Stimulated activated naive CD8-positive, alpha-beta T cell treated with anti-CD3 and anti-CD28 coated beads, Interleukin-15, Interleukin-2, amounts not matched to agents 100 ng/mL and 50 ng/mL, for 24 hours (primary cell): ENCODE results near the gene COL19A1.
"Not testable (repeated sequence)": the region's sequence is repeated elsewhere in the genome, so short reads cannot be mapped to it uniquely, and the experiment has no call there.

ENCODE experiments used
- H3K27ac Mint-ChIP-seq: one replicate; pipeline ENCODE4 v1.8.0; 2021; ENCODE audit warnings: mild to moderate bottlenecking, mixed read lengths
- H3K27me3 Mint-ChIP-seq: one replicate; pipeline ENCODE4 v1.8.0; 2021; ENCODE audit warnings: mixed read lengths
- H3K36me3 Mint-ChIP-seq: one replicate; pipeline ENCODE4 v1.8.0; 2021; ENCODE audit warnings: low read depth, mixed read lengths
- H3K4me1 Mint-ChIP-seq: one replicate; pipeline ENCODE4 v1.8.0; 2021; ENCODE audit warnings: low read depth, mixed read lengths
- H3K4me3 Mint-ChIP-seq: one replicate; pipeline ENCODE4 v1.8.0; 2021; ENCODE audit warnings: mild to moderate bottlenecking, mixed read lengths
- H3K9me3 Mint-ChIP-seq: one replicate; pipeline ENCODE4 v1.8.0; 2021; ENCODE audit warnings: mixed read lengths

The COL19A1 gene

DNA sequence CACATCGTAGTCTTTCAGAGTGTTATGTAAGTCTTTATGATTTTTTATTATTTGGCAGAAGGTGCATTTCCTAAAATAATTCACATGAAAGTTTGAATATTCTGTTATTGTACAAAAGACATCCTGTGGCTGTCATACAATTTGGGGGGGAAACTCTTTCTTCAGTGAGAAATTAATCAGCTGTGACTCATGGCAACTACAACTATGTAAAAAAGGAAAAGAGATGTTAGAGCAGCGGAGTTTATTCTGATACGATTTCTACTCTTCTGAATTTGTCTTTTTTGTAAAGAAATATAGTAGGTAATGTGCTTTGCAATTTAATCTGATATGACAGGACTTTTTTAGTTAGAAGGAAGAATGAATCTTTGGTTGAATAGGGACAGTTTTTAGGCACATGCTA, 14.2 kb downstream of the COL19A1 start:
- no peaks in the 10 kb centered on the region for H3K9me3 Mint-ChIP-seq
- H3K27ac Mint-ChIP-seq = peak overlapping the region; percentile 77
- peak overlapping the region; percentile 14 for H3K4me3 Mint-ChIP-seq
- H3K4me1 Mint-ChIP-seq = peaks cover 13% of the 10 kb centered on the region
- peaks cover 3% of the 10 kb centered on the region for H3K36me3 Mint-ChIP-seq
- peaks cover 16% of the 10 kb centered on the region for H3K27me3 Mint-ChIP-seq

DNA sequence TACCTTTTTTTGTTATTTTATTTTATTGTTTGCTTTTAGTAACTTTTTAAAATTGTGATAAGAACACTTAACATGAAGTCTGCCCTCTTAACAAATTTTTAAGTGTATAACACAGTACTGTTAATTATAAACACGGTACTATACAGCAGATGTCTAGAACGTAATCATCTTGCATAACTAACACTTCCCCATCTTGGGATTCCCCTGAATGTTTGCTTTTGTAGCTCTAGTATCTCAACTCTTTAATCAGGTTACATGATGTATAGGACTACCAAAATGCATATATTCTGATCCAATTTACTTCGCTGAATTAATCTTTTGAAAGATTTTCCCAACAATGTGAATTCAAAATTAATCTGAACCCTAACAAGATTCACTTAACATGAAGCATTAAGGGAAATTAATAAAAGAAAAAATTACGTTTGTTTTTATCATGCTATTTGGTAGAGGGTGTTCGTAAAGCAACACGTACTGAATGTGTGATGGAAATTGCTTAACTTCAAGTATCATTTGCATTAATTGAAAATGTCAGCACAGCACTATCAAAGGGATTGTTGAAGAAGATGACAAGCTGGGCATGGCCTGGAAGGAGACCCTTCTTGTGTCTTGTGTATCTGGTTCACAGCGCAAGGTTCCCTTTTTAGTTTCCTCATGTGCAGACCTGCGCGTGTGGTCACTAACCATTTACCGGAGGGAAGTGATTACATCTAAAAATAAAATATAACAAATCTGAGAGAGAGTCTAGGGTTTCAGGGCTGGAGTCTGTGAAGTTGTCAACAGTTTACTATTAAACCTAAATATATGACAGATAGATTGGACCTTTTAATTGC, 15.2 kb downstream of the COL19A1 start:
- H3K4me3 Mint-ChIP-seq = peak overlapping the region; percentile 14
- no peaks in the 10 kb centered on the region for H3K9me3 Mint-ChIP-seq
- H3K36me3 Mint-ChIP-seq = peaks cover 3% of the 10 kb centered on the region
- peaks cover 19% of the 10 kb centered on the region for H3K27me3 Mint-ChIP-seq
- H3K27ac Mint-ChIP-seq = peak overlapping the region; percentile 6
- peaks cover 13% of the 10 kb centered on the region for H3K4me1 Mint-ChIP-seq

DNA sequence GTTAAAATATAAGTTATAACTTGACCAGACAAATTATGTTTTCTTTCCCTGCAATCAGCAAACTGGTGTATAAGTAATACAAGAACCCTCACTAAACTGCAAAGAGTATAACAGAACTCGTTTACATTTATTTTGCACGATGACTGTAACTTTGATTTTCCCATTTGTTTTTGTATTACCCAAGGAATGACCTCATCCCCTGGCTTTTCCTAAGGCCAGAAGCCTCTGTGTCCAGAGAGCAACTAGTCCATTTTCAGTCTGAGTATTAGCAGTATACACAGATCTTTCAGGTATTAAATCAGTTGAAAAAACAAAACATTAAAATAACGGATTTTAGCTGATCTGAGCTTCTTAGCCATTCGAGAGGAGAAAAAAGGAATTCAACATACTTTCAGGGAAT, 17.2 kb downstream of the COL19A1 start:
- Mint-ChIP-seq H3K27ac (no peak overlapping the region), H3K4me3 (no peak overlapping the region), H3K27me3 (peaks cover 19% of the 10 kb centered on the region), H3K36me3 (peaks cover 3% of the 10 kb centered on the region), H3K4me1 (peaks cover 17% of the 10 kb centered on the region), H3K9me3 (no peaks in the 10 kb centered on the region)

DNA sequence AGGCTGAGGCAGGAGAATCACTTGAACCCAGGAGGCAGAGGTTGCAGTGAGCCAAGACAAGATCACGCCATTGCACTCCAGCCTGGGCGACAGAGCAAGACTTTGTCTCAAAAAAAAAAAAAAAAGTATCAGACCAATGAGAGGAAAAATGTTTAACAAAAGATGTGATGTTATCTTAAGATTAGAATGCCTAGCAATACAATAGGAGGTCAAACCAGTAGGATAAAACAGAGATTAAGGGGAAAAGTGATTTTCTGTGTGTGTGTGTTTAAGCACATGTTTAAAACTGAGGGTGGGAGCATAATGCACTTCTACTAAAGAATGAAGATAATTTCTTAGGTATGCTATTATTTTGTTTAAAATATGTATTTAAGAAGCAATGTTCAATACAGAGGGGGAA, 17.9 kb downstream of the COL19A1 start:
- Mint-ChIP-seq H3K4me3 (no peak overlapping the region), H3K27ac (no peak overlapping the region), H3K9me3 (no peaks in the 10 kb centered on the region), H3K36me3 (peaks cover 3% of the 10 kb centered on the region), H3K4me1 (peaks cover 13% of the 10 kb centered on the region), H3K27me3 (peaks cover 19% of the 10 kb centered on the region)

DNA sequence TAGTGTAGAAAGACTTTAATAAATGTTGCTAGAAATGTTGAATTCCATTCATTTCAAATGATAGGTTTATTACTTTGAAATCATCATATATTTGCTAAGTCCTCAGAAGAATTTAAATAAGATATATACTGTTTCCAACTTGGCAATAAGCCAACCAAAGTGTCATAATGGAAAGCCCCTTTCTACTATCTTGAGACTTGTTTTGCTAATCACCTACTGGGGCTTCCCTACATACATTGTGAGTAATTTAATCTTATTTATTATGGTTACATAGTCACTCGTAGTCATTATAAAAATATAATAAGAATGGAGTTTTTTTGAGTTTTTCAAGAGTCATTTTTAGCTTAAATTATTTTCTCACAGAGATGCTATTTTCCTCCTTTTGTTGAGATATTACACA, 20.7 kb downstream of the COL19A1 start:
- Mint-ChIP-seq H3K4me3 (no peak overlapping the region), H3K4me1 (peaks cover 4% of the 10 kb centered on the region), H3K27me3 (peaks cover 19% of the 10 kb centered on the region), H3K9me3 (no peaks in the 10 kb centered on the region), H3K36me3 (peaks cover 8% of the 10 kb centered on the region), H3K27ac (peak overlapping the region; percentile 68)

DNA sequence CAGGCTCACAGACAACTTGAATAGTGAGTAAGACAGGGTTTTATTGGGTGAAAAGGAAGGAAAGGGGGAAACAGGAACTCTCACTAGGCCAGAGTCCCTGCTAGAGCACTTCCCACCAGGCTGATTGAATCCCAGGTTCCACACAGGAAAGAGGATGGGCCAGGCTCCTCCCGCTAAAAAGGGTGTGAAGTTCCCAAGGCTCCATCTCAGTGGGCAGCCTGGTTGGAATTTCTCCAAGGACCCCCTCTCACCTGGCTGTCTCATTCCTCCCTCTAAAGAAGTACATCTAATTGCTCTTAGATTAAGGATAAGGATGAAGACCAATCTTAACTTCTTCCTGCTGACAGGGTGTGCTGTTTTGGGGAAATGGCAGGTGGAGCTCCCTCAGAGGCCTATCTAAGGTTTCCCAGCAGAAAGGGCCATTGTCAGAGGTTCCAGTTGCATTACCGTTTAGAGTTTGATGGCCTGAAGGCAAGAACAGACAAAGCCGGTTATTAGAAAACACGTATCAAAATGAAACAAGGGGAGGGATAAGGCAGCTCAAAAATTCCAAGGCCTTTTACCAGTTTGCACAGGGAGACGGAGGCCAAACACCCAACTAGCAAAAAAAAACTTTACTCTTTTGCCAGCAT, 21.5 kb downstream of the COL19A1 start:
- Mint-ChIP-seq H3K27me3 (peaks cover 19% of the 10 kb centered on the region), H3K4me3 (no peak overlapping the region), H3K36me3 (peaks cover 8% of the 10 kb centered on the region), H3K9me3 (no peaks in the 10 kb centered on the region), H3K4me1 (peaks cover 4% of the 10 kb centered on the region), H3K27ac (no peak overlapping the region)

DNA sequence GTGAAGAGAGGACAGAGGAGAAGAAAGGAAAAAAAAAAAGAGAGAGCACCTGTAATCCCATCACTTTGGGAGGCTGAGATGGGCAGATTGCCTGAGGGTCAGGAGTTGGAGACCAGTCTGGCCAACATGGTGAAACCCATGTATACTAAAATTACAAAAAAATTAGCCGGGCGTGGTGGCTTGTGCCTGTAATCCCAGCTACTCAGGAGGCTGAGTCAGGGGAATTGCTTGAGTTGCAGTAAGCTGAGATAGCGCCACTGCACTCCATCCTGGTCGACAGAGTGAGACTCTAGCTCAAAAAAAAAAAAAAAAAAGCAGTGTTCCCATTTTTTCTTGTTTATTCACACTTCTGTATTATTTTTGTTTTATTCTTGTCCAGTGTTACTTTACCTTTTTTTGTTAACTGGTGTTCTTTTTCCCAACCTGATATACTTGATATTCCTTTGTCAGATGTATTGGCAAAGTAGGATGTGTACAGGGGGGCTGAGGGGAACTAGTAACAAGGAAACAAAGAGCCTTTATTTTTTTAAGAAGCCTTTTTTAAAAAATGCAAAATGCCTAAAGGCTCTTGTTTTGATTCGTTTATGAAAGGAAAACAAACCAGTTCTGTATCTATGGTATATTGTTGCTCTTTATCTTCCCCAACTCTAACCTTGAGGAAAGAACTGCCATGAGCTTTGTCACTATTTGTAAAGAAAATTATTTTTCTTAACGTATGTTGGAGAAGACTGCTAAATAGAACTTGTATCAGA, 22.3 kb downstream of the COL19A1 start:
- Mint-ChIP-seq H3K4me3 (no peak overlapping the region), H3K36me3 (peaks cover 6% of the 10 kb centered on the region), H3K4me1 (peaks cover 4% of the 10 kb centered on the region), H3K27ac (no peak overlapping the region), H3K9me3 (no peaks in the 10 kb centered on the region), H3K27me3 (peaks cover 10% of the 10 kb centered on the region)

DNA sequence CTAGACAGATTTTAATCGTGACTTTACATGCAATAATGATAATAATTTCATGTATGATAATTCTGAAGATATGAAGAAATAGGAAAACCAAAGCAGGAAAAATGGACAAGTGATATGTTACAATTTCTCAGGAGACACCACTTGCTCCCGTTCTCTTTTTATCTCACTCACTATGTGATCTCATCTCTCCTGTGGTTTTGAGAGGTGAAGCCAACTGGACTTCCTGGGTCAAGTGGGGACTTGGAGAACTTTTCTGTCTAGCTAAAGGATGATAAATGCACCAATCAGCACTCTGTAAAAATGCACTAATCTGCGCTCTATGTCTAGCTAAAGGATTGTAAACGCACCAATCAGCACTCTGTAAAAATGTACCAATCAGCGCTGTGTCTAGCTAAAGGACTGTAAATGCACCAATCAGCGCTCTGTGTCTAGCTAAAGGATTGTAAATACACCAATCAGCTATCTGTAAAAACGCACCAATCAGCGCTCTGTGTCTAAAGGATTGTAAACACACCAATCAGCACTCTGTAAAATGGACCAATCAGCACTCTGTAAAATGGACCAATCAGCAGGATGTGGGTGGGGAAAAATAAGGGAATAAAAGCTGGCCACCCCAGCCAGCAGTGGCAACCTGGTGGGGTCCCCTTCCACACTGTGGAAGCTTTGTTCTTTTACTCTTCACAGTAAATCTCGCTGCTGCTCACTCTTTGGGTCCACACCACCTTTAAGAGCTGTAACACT, 23.0 kb downstream of the COL19A1 start:
- not testable (repeated sequence) for H3K4me3 Mint-ChIP-seq, H3K27me3 Mint-ChIP-seq, H3K36me3 Mint-ChIP-seq, H3K4me1 Mint-ChIP-seq, H3K27ac Mint-ChIP-seq, H3K9me3 Mint-ChIP-seq

DNA sequence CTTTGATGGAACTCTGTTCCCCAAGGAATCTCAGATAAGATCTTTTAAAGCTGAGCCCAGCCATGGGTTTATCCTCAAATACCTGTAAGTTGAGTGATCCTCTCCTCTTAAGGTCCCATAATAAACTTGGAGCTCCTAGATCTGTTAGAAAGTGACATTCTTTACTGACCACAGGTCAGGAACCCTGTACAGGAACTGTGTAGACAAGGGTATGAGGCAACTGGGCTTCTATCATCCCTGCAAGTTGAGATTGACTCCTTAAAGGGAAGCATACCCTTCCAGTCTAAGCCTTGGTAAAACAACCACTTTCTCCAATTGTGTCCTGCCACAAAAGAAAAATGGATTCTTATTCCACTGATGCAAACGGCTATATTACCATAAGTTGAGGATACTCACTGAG, 26.2 kb downstream of the COL19A1 start:
- H3K4me1 Mint-ChIP-seq, H3K4me3 Mint-ChIP-seq, H3K27ac Mint-ChIP-seq, H3K9me3 Mint-ChIP-seq, H3K36me3 Mint-ChIP-seq, H3K27me3 Mint-ChIP-seq: not testable (repeated sequence)

DNA sequence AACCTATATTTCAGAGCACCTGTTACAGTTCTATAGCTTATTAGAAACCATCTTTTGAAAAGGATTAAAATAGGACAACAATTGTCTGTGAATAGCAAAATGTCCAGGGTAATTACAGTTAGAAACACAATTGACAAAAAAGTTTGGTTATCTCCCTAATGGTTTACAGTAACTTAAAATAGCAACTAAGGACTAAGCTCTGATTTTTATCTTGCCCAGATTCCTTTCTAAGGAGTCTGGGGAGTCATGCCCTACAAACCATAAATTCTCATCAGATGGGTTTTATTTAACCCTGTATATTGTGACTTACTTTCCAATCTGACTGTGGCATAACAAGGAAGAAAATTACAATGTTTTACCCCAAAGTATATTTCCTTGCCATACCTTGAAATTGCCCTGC, 26.9 kb downstream of the COL19A1 start:
- H3K27me3 Mint-ChIP-seq, H3K4me1 Mint-ChIP-seq, H3K4me3 Mint-ChIP-seq, H3K36me3 Mint-ChIP-seq, H3K9me3 Mint-ChIP-seq, H3K27ac Mint-ChIP-seq: not testable (repeated sequence)

DNA sequence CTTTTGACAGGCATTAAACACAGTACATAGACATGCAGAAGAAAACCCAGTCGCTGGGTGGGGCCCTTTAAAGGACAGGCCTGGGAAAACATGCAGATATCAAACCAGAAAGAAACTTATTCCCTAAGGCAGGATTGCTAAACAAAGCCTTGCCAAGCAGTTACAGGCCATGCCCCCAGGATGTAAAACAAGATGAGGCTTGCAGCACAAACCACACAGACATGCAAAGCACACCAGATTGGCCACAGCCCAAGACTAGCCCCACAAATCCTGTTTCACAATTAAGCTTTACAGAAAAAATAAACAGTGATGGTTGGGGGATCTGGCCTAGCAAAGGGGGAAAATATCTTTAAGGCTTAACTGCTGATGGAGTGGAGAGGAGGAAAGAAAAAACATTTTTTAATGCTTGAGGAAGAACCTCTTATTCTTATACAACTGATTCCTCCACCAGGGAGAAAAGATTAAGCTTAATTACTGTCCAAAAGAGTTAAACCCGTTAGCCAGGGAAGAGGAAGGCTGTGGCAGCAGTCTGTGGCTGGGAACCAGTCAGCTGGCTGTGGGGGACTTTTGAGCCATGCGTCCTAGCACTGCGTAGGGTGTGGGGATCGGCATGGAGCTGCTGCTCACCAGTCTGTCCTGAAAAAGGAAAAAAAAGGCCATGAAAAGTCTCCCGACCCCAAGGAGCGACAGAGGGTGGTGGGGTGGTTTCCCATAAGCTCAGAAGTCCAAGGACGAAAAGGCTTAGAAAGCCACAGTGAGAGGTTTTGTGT, 28.4 kb downstream of the COL19A1 start:
- Mint-ChIP-seq H3K27me3 (no peaks in the 10 kb centered on the region), H3K9me3 (peaks cover 3% of the 10 kb centered on the region), H3K4me3 (no peak overlapping the region), H3K36me3 (peaks cover 5% of the 10 kb centered on the region), H3K27ac (no peak overlapping the region), H3K4me1 (peaks cover 5% of the 10 kb centered on the region)

DNA sequence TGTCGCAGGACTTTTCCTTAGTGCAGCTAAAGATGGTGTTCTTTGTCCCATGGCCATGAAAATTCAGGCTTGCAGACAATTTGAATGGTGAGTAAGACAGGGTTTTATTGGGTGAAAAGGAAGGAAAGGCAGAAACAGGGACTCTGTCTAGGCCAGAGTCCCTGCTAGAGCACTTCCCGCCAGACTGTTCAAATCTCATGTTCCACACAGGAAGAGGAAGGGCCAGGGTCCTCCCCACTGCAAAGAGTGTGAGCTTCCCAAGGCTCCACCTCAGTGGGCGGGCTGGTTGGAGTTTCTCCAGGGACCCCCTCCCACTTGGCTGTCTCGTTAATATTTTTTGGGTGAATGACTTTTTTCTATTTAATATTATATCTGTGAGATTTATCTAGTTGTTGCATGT, 29.0 kb downstream of the COL19A1 start:
- peaks cover under 1% of the 10 kb centered on the region for H3K36me3 Mint-ChIP-seq
- no peak overlapping the region for H3K4me3 Mint-ChIP-seq
- peaks cover 3% of the 10 kb centered on the region for H3K9me3 Mint-ChIP-seq
- no peak overlapping the region for H3K27ac Mint-ChIP-seq
- peaks cover 5% of the 10 kb centered on the region for H3K4me1 Mint-ChIP-seq
- H3K27me3 Mint-ChIP-seq = no peaks in the 10 kb centered on the region

DNA sequence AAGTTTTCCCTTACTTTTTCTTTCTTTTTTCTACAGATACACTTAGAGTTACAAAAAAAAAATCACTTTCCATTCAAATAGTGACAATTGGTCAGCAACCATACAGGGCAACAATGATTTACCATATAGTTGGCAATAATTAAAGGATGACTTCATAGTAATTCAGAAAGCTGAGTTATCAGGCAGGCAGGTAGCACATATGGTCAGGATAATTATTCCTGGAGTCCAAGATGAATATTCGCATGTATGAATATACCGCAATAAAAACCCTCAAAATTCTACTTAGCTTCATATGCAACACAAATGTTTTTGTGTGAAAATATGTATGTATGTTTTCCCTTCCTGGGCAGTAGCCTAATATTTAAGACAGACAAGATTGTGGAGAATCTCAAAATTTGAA, 34.5 kb downstream of the COL19A1 start:
- no peaks in the 10 kb centered on the region for H3K36me3 Mint-ChIP-seq
- no peak overlapping the region for H3K4me3 Mint-ChIP-seq
- H3K27ac Mint-ChIP-seq = no peak overlapping the region
- H3K4me1 Mint-ChIP-seq = no peaks in the 10 kb centered on the region
- H3K27me3 Mint-ChIP-seq = peaks cover 4% of the 10 kb centered on the region
- peaks cover under 1% of the 10 kb centered on the region for H3K9me3 Mint-ChIP-seq

DNA sequence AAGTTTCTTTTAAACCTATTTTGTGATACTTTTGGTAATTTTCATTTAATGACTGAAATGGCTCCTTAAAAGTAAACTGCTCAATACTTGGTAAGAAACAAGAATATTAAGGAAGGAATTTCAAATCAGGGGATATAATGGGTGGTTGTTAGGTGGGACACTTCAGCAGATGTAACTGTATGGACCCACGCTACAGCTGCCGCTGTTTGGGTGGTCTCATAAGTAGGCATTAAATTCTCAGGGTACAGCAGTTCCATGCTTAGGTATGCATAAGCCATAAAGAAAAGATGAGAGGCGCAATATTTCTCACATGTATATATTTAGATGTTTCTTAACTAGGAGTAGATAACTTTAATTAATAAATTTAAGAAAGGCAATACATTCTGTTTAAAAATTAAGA, 35.0 kb downstream of the COL19A1 start:
- H3K4me1 Mint-ChIP-seq = no peaks in the 10 kb centered on the region
- H3K9me3 Mint-ChIP-seq = no peaks in the 10 kb centered on the region
- no peak overlapping the region for H3K27ac Mint-ChIP-seq
- H3K36me3 Mint-ChIP-seq = no peaks in the 10 kb centered on the region
- H3K4me3 Mint-ChIP-seq = no peak overlapping the region
- H3K27me3 Mint-ChIP-seq = peaks cover 4% of the 10 kb centered on the region
